HepG2 (cell line): ENCODE results near the gene SLC25A10. TPM values are rescaled to one million over a fixed set of nuclear protein-coding genes. Genes with fewer than 3 reads are reported as not detected.

Experiments used
- CENPT ChIP-seq: sonication (generic); formaldehyde crosslinking; IDR thresholded peaks from 2 replicates; pipeline ENCODE4 v1.8.0; 2022; ENCODE audit warnings: low read depth, mild to moderate bottlenecking, moderate library complexity, missing genetic modification reagents
- ESRRA ChIP-seq: sonication (generic); formaldehyde crosslinking; IDR thresholded peaks from 2 replicates; pipeline ENCODE4 v1.5.1; 2020; ENCODE audit warnings: mild to moderate bottlenecking, low read depth, missing genetic modification reagents
- KLF13 ChIP-seq: sonication (generic); formaldehyde crosslinking; IDR thresholded peaks from 2 replicates; pipeline ENCODE4 v1.4.0; 2020; ENCODE audit warnings: mild to moderate bottlenecking, missing genetic modification reagents
- MXI1 ChIP-seq: IDR thresholded peaks from 3 replicates; pipeline ENCODE4 v1.6.1; 2012; ENCODE audit warnings: low read depth, low read length, inconsistent platforms, borderline replicate concordance
- SP4 ChIP-seq: sonication (generic); formaldehyde crosslinking; IDR thresholded peaks from 2 replicates; pipeline ENCODE4 v1.8.1; 2023; ENCODE audit warnings: mild to moderate bottlenecking, missing genetic modification reagents
- SRSF4 ChIP-seq: fragments of 200-400 bp; formaldehyde crosslinking; IDR thresholded peaks from one replicate; pipeline ENCODE4 v1.6.1; 2018; ENCODE audit warnings: mild to moderate bottlenecking, low read depth, low read length, moderate library complexity; ENCODE audit not compliant: poor library complexity, severe bottlenecking
- STAG1 ChIP-seq: sonication (generic); formaldehyde crosslinking; IDR thresholded peaks from 2 replicates; pipeline ENCODE4 v1.4.0; 2020; ENCODE audit warnings: missing genetic modification reagents
- TBX2 ChIP-seq: sonication (generic); formaldehyde crosslinking; IDR thresholded peaks from 2 replicates; pipeline ENCODE4 v1.5.0; 2020; ENCODE audit warnings: missing genetic modification reagents, mild to moderate bottlenecking, borderline replicate concordance
- ZMYM2 ChIP-seq: sonication (generic); formaldehyde crosslinking; IDR thresholded peaks from 2 replicates; pipeline ENCODE4 v1.8.0; 2022; ENCODE audit warnings: mild to moderate bottlenecking, missing genetic modification reagents
- ZNF530 ChIP-seq: sonication (generic); formaldehyde crosslinking; IDR thresholded peaks from 2 replicates; pipeline ENCODE4 v1.5.0; 2020; ENCODE audit warnings: low read depth, mild to moderate bottlenecking, missing genetic modification reagents
- ZNF569 ChIP-seq: sonication (generic); formaldehyde crosslinking; IDR thresholded peaks from 2 replicates; pipeline ENCODE4 v1.5.0; 2020; ENCODE audit warnings: mild to moderate bottlenecking, missing genetic modification reagents, moderate library complexity, borderline replicate concordance
- ZNF605 ChIP-seq: sonication (generic); formaldehyde crosslinking; IDR thresholded peaks from 2 replicates; pipeline ENCODE4 v1.8.0; 2022; ENCODE audit warnings: mild to moderate bottlenecking, missing genetic modification reagents
- polyA plus RNA-seq, 8 experiments: library from polyadenylated mRNA; depleted of rRNA in 3 of 8; stranded (reverse) in 7 of 8; unstranded in 1 of 8; fragments of >200 nt; fragmentation: Illumina TruSeq in 4 of 8; extraction: Trizol in 4 of 8; gene quantifications; 2 replicates each; pipeline versions ENCODE4 v1.2.1 to v1.2.3, GENCODE V29; 2011 to 2016; ENCODE audit warnings: low read depth in 4 of 8, missing spikeins in 1 of 8, mixed read lengths in 1 of 8; ENCODE audit not compliant: insufficient read depth in 1 of 8
- total RNA-seq, 5 experiments: library from RNA; depleted of rRNA; stranded (reverse); fragments of >200 nt; fragmentation: Illumina TruSeq; extraction: Trizol; gene quantifications; 2 replicates each; pipeline ENCODE4 v1.2.3, GENCODE V29; 2016; ENCODE audit warnings: low read depth in 1 of 5
- TF ChIP-seq, protein P1 (sequence below): sonication (generic); formaldehyde crosslinking; IDR thresholded peaks from 2 replicates; pipeline ENCODE4 v1.4.0; 2020; ENCODE audit warnings: mild to moderate bottlenecking, missing genetic modification reagents
- TF ChIP-seq, protein P2 (sequence below): sonication (generic); formaldehyde crosslinking; IDR thresholded peaks from 2 replicates; pipeline ENCODE4 v1.9.0; 2021; ENCODE audit warnings: missing genetic modification reagents, borderline replicate concordance

SLC25A10 gene
- total and polyA plus RNA-seq, 2 of the 13 experiments (the other 11 are each of a cell fraction or from before 2014, with no cell fraction given) = 46.5 to 140 TPM

DNA sequence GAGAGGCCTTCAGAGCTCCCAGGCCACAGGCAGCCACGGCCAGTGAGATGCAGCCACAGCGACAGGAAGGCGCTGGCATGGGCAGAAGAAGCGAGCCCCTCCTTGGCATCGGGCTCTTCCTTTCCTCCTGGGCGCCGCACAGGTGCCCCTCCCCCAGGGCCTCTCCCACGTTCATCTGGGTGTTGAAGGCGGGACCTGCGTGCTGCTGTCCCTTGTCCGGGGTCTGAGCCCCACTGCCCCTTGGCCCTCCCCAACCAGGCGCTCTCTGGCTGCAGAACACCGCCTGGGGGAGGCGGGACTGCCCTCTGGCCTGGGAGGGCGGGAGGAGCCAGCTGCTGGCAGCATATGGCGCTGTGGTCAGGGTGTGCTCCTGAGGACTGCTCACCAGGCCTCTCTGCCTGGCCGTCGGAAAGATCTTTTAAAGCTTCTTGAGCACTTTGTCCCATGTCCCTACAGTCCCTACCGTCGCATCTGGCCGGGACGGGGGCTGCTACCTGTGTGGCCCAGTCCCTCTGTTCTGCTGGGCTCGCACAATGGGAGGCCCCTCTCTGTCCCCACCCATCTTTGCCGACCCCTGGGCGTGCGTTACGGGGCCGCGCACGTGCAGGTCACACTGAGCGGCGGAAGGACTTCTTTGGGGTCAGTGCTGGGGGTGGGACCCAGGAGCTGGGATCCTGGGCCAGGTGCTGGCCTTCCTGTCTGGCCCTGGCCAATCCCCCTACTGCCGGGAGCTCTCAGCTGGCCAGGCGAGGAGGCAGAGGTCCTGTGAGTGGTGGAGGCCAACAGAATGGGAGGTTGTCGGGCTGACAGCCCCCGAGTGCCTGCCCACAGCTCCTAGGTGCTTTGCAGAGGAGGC, 1.7 kb downstream of the SLC25A10 start (continued):
- TF ChIP-seq ESRRA (no peak; the same call in none of the 2 replicates), ZNF530 (CRISPR knock-in tag) (no peak), SRSF4 (no peak), STAG1 (CRISPR knock-in tag) (no peak; the same call in 1 of the 2 replicates), SP4 (CRISPR knock-in tag) (peak; percentile 84), TBX2 (CRISPR knock-in tag) (peak; percentile 92; the same call in 1 of the 2 replicates), ZNF605 (0 out of 2 replicates have a peak, but pooled peaks have one; percentile 56), ZNF569 (CRISPR knock-in tag) (no peak), MXI1 (peak; percentile 55; the same call in 1 of the 3 replicates), KLF13 (CRISPR knock-in tag) (0 out of 2 replicates have a peak, but pooled peaks have one; percentile 42), ZMYM2 (no peak), CENPT (CRISPR knock-in tag) (peak; percentile 77; the same call in 1 of the 2 replicates)
- TF ChIP-seq, protein P1, sequence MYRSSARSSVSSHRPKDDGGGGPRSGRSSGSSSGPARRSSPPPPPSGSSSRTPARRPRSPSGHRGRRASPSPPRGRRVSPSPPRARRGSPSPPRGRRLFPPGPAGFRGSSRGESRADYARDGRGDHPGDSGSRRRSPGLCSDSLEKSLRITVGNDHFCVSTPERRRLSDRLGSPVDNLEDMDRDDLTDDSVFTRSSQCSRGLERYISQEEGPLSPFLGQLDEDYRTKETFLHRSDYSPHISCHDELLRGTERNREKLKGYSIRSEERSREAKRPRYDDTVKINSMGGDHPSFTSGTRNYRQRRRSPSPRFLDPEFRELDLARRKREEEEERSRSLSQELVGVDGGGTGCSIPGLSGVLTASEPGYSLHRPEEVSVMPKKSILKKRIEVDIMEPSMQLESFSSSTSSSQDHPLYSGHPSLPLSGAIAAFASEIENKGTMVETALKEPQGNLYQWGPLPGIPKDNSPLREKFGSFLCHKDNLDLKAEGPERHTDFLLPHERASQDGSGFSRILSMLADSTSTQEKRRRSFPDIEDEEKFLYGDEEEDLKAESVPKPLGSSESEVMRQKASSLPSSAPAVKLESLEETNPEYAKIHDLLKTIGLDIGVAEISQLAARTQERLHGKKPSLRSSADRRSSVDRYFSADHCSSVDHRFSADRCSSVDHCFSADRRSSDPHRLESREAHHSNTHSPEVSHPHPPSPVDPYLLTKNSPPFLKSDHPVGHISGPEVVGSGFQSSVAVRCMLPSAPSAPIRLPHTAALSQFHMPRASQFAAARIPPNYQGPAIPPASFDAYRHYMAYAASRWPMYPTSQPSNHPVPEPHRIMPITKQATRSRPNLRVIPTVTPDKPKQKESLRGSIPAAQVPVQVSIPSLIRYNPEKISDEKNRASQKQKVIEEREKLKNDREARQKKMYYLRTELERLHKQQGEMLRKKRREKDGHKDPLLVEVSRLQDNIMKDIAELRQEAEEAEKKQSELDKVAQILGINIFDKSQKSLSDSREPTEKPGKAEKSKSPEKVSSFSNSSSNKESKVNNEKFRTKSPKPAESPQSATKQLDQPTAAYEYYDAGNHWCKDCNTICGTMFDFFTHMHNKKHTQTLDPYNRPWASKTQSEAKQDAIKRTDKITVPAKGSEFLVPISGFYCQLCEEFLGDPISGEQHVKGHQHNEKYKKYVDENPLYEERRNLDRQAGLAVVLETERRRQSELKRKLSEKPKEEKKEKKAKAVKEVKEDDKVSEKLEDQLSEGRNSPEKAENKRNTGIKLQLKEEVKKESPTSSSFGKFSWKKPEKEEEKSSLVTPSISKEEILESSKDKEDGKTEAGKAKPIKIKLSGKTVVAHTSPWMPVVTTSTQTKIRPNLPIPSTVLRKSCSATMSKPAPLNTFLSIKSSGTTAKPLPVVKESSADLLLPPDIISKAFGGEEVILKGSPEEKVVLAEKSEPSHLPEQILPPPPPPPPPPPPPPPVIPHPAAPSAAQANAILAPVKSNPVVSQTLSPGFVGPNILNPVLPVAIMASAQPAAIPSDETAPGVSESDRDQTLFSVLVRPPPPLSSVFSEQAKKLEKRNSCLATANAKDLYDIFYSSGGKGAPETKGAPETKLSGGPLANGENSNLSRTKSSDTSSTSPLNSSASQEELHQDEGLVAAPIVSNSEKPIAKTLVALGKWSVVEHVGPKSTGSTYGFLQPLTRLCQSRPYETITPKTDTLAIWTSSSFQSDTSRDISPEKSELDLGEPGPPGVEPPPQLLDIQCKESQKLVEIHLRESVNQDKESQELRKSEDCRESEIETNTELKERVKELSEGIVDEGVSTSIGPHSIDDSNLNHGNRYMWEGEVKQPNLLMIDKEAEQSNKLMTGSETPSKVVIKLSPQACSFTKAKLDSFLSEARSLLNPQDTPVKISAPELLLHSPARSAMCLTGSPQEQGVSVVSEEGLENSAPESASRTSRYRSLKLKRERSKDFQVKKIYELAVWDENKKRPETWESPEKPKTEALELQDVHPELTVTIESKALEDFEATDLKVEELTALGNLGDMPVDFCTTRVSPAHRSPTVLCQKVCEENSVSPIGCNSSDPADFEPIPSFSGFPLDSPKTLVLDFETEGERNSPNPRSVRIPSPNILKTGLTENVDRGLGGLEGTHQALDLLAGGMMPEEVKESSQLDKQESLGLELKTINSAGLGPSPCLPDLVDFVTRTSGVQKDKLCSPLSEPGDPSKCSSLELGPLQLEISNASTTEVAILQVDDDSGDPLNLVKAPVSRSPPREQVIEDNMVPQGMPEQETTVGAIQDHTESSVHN (CRISPR knock-in tag) = peak; percentile 90; the same call in 1 of the 2 replicates
- TF ChIP-seq, protein P2, sequence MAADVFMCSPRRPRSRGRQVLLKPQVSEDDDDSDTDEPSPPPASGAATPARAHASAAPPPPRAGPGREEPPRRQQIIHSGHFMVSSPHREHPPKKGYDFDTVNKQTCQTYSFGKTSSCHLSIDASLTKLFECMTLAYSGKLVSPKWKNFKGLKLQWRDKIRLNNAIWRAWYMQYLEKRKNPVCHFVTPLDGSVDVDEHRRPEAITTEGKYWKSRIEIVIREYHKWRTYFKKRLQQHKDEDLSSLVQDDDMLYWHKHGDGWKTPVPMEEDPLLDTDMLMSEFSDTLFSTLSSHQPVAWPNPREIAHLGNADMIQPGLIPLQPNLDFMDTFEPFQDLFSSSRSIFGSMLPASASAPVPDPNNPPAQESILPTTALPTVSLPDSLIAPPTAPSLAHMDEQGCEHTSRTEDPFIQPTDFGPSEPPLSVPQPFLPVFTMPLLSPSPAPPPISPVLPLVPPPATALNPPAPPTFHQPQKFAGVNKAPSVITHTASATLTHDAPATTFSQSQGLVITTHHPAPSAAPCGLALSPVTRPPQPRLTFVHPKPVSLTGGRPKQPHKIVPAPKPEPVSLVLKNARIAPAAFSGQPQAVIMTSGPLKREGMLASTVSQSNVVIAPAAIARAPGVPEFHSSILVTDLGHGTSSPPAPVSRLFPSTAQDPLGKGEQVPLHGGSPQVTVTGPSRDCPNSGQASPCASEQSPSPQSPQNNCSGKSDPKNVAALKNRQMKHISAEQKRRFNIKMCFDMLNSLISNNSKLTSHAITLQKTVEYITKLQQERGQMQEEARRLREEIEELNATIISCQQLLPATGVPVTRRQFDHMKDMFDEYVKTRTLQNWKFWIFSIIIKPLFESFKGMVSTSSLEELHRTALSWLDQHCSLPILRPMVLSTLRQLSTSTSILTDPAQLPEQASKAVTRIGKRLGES = no peak
